ENCODE data around the gene MINDY2.

Gene MINDY2

GRCh38 chr15:58889363-58889762, 118.3 kb downstream of the MINDY2 start:
- no peak for DNase-seq

DNA sequence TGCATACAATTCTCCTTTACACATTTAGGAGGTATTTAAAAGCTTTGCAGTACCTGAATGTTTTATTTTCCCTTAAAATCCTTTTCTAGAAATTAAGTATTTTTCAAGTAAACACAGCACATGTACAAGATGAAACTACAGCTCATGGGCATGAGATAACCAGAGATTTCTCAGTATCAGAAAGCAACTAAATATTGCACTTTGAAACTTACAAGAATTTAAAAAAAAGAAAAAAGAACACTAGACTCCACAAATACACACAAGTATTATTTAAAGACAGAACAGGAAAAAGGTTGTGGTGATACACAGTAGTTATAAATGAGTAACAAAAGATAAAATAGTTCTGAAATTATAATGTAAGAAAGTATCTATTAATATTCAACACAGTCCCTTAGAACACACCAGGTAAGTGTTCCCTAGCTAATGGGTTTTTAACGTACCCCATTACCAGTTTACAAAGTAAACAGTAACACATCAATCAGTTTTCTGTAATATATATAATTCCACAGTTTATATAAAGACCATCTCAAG, 127.1 kb downstream of the MINDY2 start:
- DNase-seq, result no peak

GRCh38 chr15:58900631-58901030, 129.5 kb downstream of the MINDY2 start:
- DNase-seq, result no peak

DNA sequence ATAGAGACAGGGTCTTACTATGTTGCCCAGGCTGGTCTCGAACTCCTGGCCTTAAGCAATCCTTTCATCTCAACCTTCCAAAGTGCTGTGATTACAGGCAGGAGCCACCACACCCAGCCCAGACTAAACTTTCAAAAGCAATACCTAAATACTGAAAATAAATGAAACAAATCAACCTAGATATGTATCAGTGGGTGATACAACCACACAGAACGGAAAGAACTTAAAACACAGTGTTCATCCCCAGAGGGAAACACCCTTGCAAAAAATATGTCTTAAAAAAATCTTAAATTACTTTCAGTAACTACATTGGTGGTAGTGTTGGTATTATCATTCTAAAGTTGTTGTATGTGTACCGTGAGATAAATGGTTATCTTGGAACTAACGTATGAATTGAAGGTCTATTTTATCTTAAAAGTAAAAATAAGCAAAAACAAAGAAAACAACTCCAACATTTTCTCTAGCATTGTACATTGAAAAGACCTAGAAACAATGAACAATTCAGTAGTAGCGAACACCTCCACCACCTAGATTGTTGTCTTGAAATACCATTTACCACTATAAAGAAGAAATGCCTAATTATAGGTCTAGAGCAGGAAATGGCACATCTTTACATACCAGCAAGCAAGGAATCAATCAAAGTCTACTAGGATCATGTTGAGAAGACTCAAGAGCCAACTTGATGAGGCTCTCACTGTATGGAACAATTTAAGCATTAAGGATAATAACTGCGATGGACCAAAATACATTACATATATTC, 137.6 kb downstream of the MINDY2 start:
- DNase-seq, result no peak

DNA sequence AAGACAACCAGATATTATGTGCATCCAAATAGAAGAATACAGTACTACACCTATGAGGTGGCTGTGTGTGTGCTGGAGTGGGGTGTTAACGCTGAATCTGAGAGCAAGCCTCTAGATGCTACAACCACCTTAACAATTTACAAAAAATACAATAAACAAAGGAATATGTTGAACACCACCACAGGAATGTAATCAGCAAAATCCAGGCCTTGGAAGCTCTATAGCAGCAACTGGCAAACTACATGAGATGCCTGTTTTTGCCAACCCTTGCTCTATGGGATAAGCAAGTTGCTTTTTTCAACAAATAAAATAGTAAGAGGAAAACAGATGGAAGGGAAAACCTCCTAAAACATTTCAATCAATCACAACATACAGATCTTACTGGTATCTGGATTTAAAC, 138.5 kb downstream of the MINDY2 start:
- no peak for DNase-seq

- DNase-seq, result no peak
Observed at GRCh38 chr15:58910456-58910855, 139.4 kb downstream of the MINDY2 start.

Data from NCI-H748 treated with DMSO at 0.1 percent for 48 hours (cell line).